ENCODE measurements around the gene B4GALT2. TPM values are rescaled to one million over a fixed set of nuclear protein-coding genes. Genes with fewer than 3 reads are reported as not detected.

B4GALT2 gene
- total and polyA plus RNA-seq, 2 donors (not counting 1 experiment from before 2014, with no cell fraction given) = 4.6 to 6.5 TPM

- ChIA-PET CTCF (interaction anchor here (0.9 kb wide), 1 partner anchor 9 kb away, joined by 3 read pairs; no protein-coding TSS in a partner anchor), POLR2A (no interaction called here)
- Mint-ChIP-seq H3K4me1 (no peaks in the 10 kb centered on the region), H3K27me3 (no peaks in the 10 kb centered on the region), H3K9me3 (ENCODE audit: insufficient read depth) (no peaks in the 10 kb centered on the region), H3K4me3 (no peak overlapping the region), H3K27ac (no peak overlapping the region)
- WGBS (ENCODE audit: insufficient coverage) = 87% methylated on average over 3 of the region's 5 CpGs
- no peak for ATAC-seq (ENCODE audit: low read depth)
- H3K4me3 ChIP-seq (ENCODE audit: control extremely low read depth in 1 of 5, extremely low read depth in 1 of 5, insufficient read depth in 1 of 5, low read depth in 2 of 5, low read length in 4 of 5) = no peak overlapping the region
- no peaks in the 10 kb centered on the region for H4K20me1 ChIP-seq (ENCODE audit: control insufficient read depth, insufficient read depth, low read length, poor library complexity, severe bottlenecking)
- no peak overlapping the region for H3K9ac ChIP-seq (ENCODE audit: low read length)
- H3K4me2 ChIP-seq (replicated peaks; ENCODE audit: low read depth, low read length, poor library complexity, severe bottlenecking) = no peak overlapping the region
- H3K9me3 ChIP-seq (ENCODE audit: control extremely low read depth in 1 of 3, control insufficient read depth in 2 of 3, insufficient read depth in 1 of 3, low read length in 2 of 3) = no peaks in the 10 kb centered on the region
- H3K4me1 ChIP-seq (ENCODE audit: control insufficient read depth in 2 of 2, insufficient read depth in 2 of 2, low read length in 2 of 2) = no peaks in the 10 kb centered on the region
- no peak for DNase-seq
- H3K27me3 ChIP-seq (replicated peaks in 1 of 4; ENCODE audit: control extremely low read depth in 1 of 4, control insufficient read depth in 3 of 4, insufficient read depth in 4 of 4, low read length in 3 of 4) = no peaks in the 10 kb centered on the region
- intact Hi-C loops (cut with micrococcal nuclease) = no loop called here
- H3K36me3 ChIP-seq (replicated peaks in 1 of 2; ENCODE audit: control extremely low read depth in 1 of 2, control insufficient read depth in 1 of 2, extremely low read depth in 1 of 2, insufficient read depth in 2 of 2, low read length in 1 of 2) = peaks cover 0 to 5% of the 10 kb centered on the region in 2 experiments
- TF ChIP-seq, protein P1, sequence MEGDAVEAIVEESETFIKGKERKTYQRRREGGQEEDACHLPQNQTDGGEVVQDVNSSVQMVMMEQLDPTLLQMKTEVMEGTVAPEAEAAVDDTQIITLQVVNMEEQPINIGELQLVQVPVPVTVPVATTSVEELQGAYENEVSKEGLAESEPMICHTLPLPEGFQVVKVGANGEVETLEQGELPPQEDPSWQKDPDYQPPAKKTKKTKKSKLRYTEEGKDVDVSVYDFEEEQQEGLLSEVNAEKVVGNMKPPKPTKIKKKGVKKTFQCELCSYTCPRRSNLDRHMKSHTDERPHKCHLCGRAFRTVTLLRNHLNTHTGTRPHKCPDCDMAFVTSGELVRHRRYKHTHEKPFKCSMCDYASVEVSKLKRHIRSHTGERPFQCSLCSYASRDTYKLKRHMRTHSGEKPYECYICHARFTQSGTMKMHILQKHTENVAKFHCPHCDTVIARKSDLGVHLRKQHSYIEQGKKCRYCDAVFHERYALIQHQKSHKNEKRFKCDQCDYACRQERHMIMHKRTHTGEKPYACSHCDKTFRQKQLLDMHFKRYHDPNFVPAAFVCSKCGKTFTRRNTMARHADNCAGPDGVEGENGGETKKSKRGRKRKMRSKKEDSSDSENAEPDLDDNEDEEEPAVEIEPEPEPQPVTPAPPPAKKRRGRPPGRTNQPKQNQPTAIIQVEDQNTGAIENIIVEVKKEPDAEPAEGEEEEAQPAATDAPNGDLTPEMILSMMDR (IDR thresholded peaks at IDR 0.05) = no peak
- H3K79me2 ChIP-seq (ENCODE audit: control insufficient read depth, insufficient read depth, low read length) = no peaks in the 10 kb centered on the region
- no peak overlapping the region for H2AFZ ChIP-seq (ENCODE audit: insufficient read depth, low read depth, low read length, poor library complexity, severe bottlenecking)
- no peak overlapping the region for H3K27ac ChIP-seq (ENCODE audit: low read length in 2 of 2)
Measured at GRCh38 chr1:43963890-43964289, 15.1 kb upstream of the B4GALT2 start.

GRCh38 chr1:43965316-43965715, 13.7 kb upstream of the B4GALT2 start:
- Histone ChIP-seq H3K36me3 (replicated peaks in 1 of 2; ENCODE audit: control extremely low read depth in 1 of 2, control insufficient read depth in 1 of 2, extremely low read depth in 1 of 2, insufficient read depth in 2 of 2, low read length in 1 of 2) (peaks cover 0 to 3% of the 10 kb centered on the region in 2 experiments), H3K79me2 (ENCODE audit: control insufficient read depth, insufficient read depth, low read length) (peaks cover 3% of the 10 kb centered on the region), H3K27me3 (replicated peaks in 1 of 4; ENCODE audit: control extremely low read depth in 1 of 4, control insufficient read depth in 3 of 4, insufficient read depth in 4 of 4, low read length in 3 of 4) (no peaks in the 10 kb centered on the region), H4K20me1 (ENCODE audit: control insufficient read depth, insufficient read depth, low read length, poor library complexity, severe bottlenecking) (peaks cover 3% of the 10 kb centered on the region), H2AFZ (ENCODE audit: insufficient read depth, low read depth, low read length, poor library complexity, severe bottlenecking) (no peak overlapping the region), H3K9ac (ENCODE audit: low read length) (no peak overlapping the region), H3K9me3 (ENCODE audit: control extremely low read depth in 1 of 3, control insufficient read depth in 2 of 3, insufficient read depth in 1 of 3, low read length in 2 of 3) (no peaks in the 10 kb centered on the region), H3K4me3 (ENCODE audit: control extremely low read depth in 1 of 5, extremely low read depth in 1 of 5, insufficient read depth in 1 of 5, low read depth in 2 of 5, low read length in 4 of 5) (no peak overlapping the region), H3K4me1 (ENCODE audit: control insufficient read depth in 2 of 2, insufficient read depth in 2 of 2, low read length in 2 of 2) (peaks cover 6 to 9% of the 10 kb centered on the region in 2 donors), H3K4me2 (replicated peaks; ENCODE audit: low read depth, low read length, poor library complexity, severe bottlenecking) (no peak overlapping the region), H3K27ac (ENCODE audit: low read length in 2 of 2) (no peak overlapping the region)
- H3K4me3 Mint-ChIP-seq = no peak overlapping the region
- H3K4me1 Mint-ChIP-seq = peaks cover 11% of the 10 kb centered on the region
- intact Hi-C loops (cut with micrococcal nuclease) = no loop called here
- ATAC-seq (ENCODE audit: low read depth) (no peak), DNase-seq (no peak)
- no peaks in the 10 kb centered on the region for H3K9me3 Mint-ChIP-seq (ENCODE audit: insufficient read depth)
- TF ChIP-seq, protein P1 (IDR thresholded peaks at IDR 0.05) = no peak
- no peak for TF ChIP-seq EZH2 (IDR thresholded peaks at IDR 0.05; ENCODE audit: borderline replicate concordance, insufficient read depth, low read depth, low read length, poor library complexity, severe bottlenecking)
- H3K27me3 Mint-ChIP-seq = no peaks in the 10 kb centered on the region
- WGBS (ENCODE audit: insufficient coverage) = 98% methylated on average over 3 of the region's 3 CpGs
- ChIA-PET POLR2A (no interaction called here), CTCF (no interaction called here)
- H3K27ac Mint-ChIP-seq = no peak overlapping the region
